Fibroblast of lung (primary cell): ENCODE data around the gene HAUS5. TPM values are rescaled to one million over a fixed set of nuclear protein-coding genes. Genes with fewer than 3 reads are reported as not detected.

ENCODE experiments used
- DNase-seq, 2 donors: peaks; one replicate each; pipeline versions ENCODE4 v3.0.0 to v3.0.0-alpha.2; 2010; ENCODE audit warnings: low read depth in 2 of 2
- H2AFZ ChIP-seq: 2 replicates; pipeline ENCODE4 v1.5.1; 2012; ENCODE audit warnings: low read length, control low read depth, inconsistent platforms
- H3K27ac ChIP-seq: 2 replicates; pipeline ENCODE4 v1.5.1; 2011; ENCODE audit warnings: low read length, control low read depth; ENCODE audit not compliant: insufficient read depth
- H3K27me3 ChIP-seq: 2 replicates; pipeline ENCODE4 v1.5.1; 2011; ENCODE audit warnings: mild to moderate bottlenecking, low read length; ENCODE audit not compliant: control insufficient read depth, insufficient read depth
- H3K36me3 ChIP-seq: 2 replicates; pipeline ENCODE4 v1.5.1; 2011; ENCODE audit warnings: low read length; ENCODE audit not compliant: control insufficient read depth, insufficient read depth
- H3K4me1 ChIP-seq: 2 replicates; pipeline ENCODE4 v1.5.1; 2011; ENCODE audit warnings: low read length; ENCODE audit not compliant: control insufficient read depth, insufficient read depth; ENCODE audit errors: extremely low read depth
- H3K4me2 ChIP-seq: 2 replicates; pipeline ENCODE4 v1.5.1; 2011; ENCODE audit warnings: low read length, control low read depth; ENCODE audit not compliant: insufficient read depth; ENCODE audit errors: extremely low read depth
- H3K4me3 ChIP-seq, 4 experiments: fragments of 200-600 bp in 1 of 4; sonication (generic) in 1 of 4; replicated peaks in 1 of 4; 2 replicates each; pipeline ENCODE4 v1.5.1; 2011 to 2016; ENCODE audit warnings: low read length in 4 of 4, low read depth in 3 of 4, mild to moderate bottlenecking in 3 of 4, control low read depth in 2 of 4, inconsistent platforms in 1 of 4, mixed read lengths in 1 of 4; ENCODE audit not compliant: insufficient read depth in 1 of 4; ENCODE audit errors: control extremely low read depth in 1 of 4
- H3K79me2 ChIP-seq: 2 replicates; pipeline ENCODE4 v1.5.1; 2012; ENCODE audit warnings: mild to moderate bottlenecking, low read length, inconsistent platforms; ENCODE audit not compliant: control insufficient read depth, insufficient read depth
- H3K9ac ChIP-seq: 2 replicates; pipeline ENCODE4 v1.5.1; 2011; ENCODE audit warnings: mild to moderate bottlenecking, low read length, control low read depth; ENCODE audit not compliant: insufficient read depth
- H3K9me3 ChIP-seq: 2 replicates; pipeline ENCODE4 v1.5.1; 2012; ENCODE audit warnings: low read depth, low read length; ENCODE audit not compliant: control insufficient read depth, insufficient read depth
- H4K20me1 ChIP-seq: 2 replicates; pipeline ENCODE4 v1.5.1; 2011; ENCODE audit warnings: low read length; ENCODE audit not compliant: control insufficient read depth, insufficient read depth; ENCODE audit errors: extremely low read depth
- CTCF ChIP-seq, 2 donors: IDR thresholded peaks in 1 of 2; conservative IDR thresholded peaks in 1 of 2; 1 replicate in 1 of 2; 2 replicates in 1 of 2; pipeline ENCODE4 v1.5.1; 2011 to 2012; ENCODE audit warnings: low read length in 2 of 2, control low read depth in 1 of 2, inconsistent platforms in 1 of 2, low read depth in 1 of 2, mild to moderate bottlenecking in 1 of 2
- EZH2 ChIP-seq: IDR thresholded peaks from 2 replicates; pipeline ENCODE4 v1.5.1; 2012; ENCODE audit warnings: low read length, control low read depth, mild to moderate bottlenecking; ENCODE audit errors: missing control alignments
- polyA plus RNA-seq, 2 donors: library from polyadenylated mRNA; depleted of rRNA in 1 of 2; stranded (reverse) in 1 of 2; unstranded in 1 of 2; fragments of >200 nt; gene quantifications; 2 replicates each; pipeline ENCODE4 v1.2.1, GENCODE V29; 2011 to 2012; ENCODE audit warnings: missing spikeins in 1 of 2
- total RNA-seq: library from RNA; depleted of rRNA; stranded (reverse); fragments of >200 nt; gene quantifications from 2 replicates; pipeline ENCODE4 v1.2.1, GENCODE V29; 2014

The HAUS5 gene
- total and polyA plus RNA-seq, 2 donors (not counting 1 experiment from before 2014, with no cell fraction given) = 2.5 to 4.0 TPM

- no peaks in the 10 kb centered on the region for H4K20me1 ChIP-seq
- H2AFZ ChIP-seq = no peak overlapping the region
- H3K4me1 ChIP-seq = no peaks in the 10 kb centered on the region
- no peak for DNase-seq
- TF ChIP-seq CTCF (conservative IDR thresholded peaks at IDR 0.05 in 1 of 2, IDR thresholded peaks at IDR 0.05 in 1 of 2; ENCODE audit: low read depth in 1 of 2, low read length in 2 of 2) = no peak
- no peak for TF ChIP-seq EZH2
- no peak overlapping the region for H3K9ac ChIP-seq
- H3K4me3 ChIP-seq = no peak overlapping the region
- no peaks in the 10 kb centered on the region for H3K9me3 ChIP-seq
- H3K4me2 ChIP-seq = no peak overlapping the region
- H3K79me2 ChIP-seq = no peaks in the 10 kb centered on the region
- H3K27ac ChIP-seq = no peak overlapping the region
- peaks cover under 1% of the 10 kb centered on the region for H3K27me3 ChIP-seq
- H3K36me3 ChIP-seq = no peaks in the 10 kb centered on the region
These were observed 47.3 kb upstream of the HAUS5 start for GRCh38 chr19:35565016-35565856.

- H4K20me1 ChIP-seq = no peaks in the 10 kb centered on the region
- H2AFZ ChIP-seq = no peak overlapping the region
- no peak overlapping the region for H3K9ac ChIP-seq
- no peak overlapping the region for H3K27ac ChIP-seq
- no peaks in the 10 kb centered on the region for H3K36me3 ChIP-seq
- H3K4me1 ChIP-seq = no peaks in the 10 kb centered on the region
- no peaks in the 10 kb centered on the region for H3K9me3 ChIP-seq
- no peak for DNase-seq
- TF ChIP-seq EZH2 (no peak), CTCF (conservative IDR thresholded peaks at IDR 0.05 in 1 of 2, IDR thresholded peaks at IDR 0.05 in 1 of 2; ENCODE audit: low read depth in 1 of 2, low read length in 2 of 2) (no peak)
- no peaks in the 10 kb centered on the region for H3K27me3 ChIP-seq
- no peak overlapping the region for H3K4me2 ChIP-seq
- H3K79me2 ChIP-seq = no peaks in the 10 kb centered on the region
- H3K4me3 ChIP-seq = no peak overlapping the region
These were observed 45.8 kb upstream of the HAUS5 start for GRCh38 chr19:35566738-35567137.

GRCh38 chr19:35569281-35569781 is 43.2 kb upstream of the HAUS5 start:
- Histone ChIP-seq H3K9ac (no peak overlapping the region), H3K36me3 (no peaks in the 10 kb centered on the region), H3K9me3 (no peaks in the 10 kb centered on the region), H4K20me1 (no peaks in the 10 kb centered on the region), H3K4me2 (no peak overlapping the region), H3K4me3 (no peak overlapping the region), H2AFZ (no peak overlapping the region), H3K27ac (no peak overlapping the region), H3K4me1 (no peaks in the 10 kb centered on the region), H3K79me2 (no peaks in the 10 kb centered on the region), H3K27me3 (no peaks in the 10 kb centered on the region)
- DNase-seq = no peak
- no peak for TF ChIP-seq EZH2
- TF ChIP-seq CTCF (conservative IDR thresholded peaks at IDR 0.05 in 1 of 2, IDR thresholded peaks at IDR 0.05 in 1 of 2; ENCODE audit: low read depth in 1 of 2, low read length in 2 of 2) = no peak
